ENCODE measurements around the gene CDK17.

Gene CDK17

GRCh38 chr12:96444399-96444798, 44.2 kb upstream of the CDK17 start:
- TF ChIP-seq TAF1 (IDR thresholded peaks at IDR 0.05; ENCODE audit: borderline replicate concordance, insufficient read depth, low read length) (no peak), POLR2AphosphoS5 (IDR thresholded peaks at IDR 0.05; ENCODE audit: low read depth, low read length) (no peak), SIN3A (IDR thresholded peaks at IDR 0.05; ENCODE audit: borderline replicate concordance, insufficient read depth, low read length) (no peak), FOXP2 (optimal IDR thresholded peaks at IDR 0.05; ENCODE audit: borderline replicate concordance, extremely low read depth, extremely low read length, insufficient read depth) (no peak), REST (IDR thresholded peaks at IDR 0.05; ENCODE audit: insufficient read depth in 1 of 2, low read depth in 2 of 2, low read length in 2 of 2) (no peak)

GRCh38 chr12:96442906-96443305, 42.7 kb upstream of the CDK17 start:
- TF ChIP-seq SIN3A (IDR thresholded peaks at IDR 0.05; ENCODE audit: borderline replicate concordance, insufficient read depth, low read length) (no peak), FOXP2 (optimal IDR thresholded peaks at IDR 0.05; ENCODE audit: borderline replicate concordance, extremely low read depth, extremely low read length, insufficient read depth) (no peak), TAF1 (IDR thresholded peaks at IDR 0.05; ENCODE audit: borderline replicate concordance, insufficient read depth, low read length) (no peak), POLR2AphosphoS5 (IDR thresholded peaks at IDR 0.05; ENCODE audit: low read depth, low read length) (no peak), REST (IDR thresholded peaks at IDR 0.05; ENCODE audit: insufficient read depth in 1 of 2, low read depth in 2 of 2, low read length in 2 of 2) (no peak)

- TF ChIP-seq POLR2AphosphoS5 (IDR thresholded peaks at IDR 0.05; ENCODE audit: low read depth, low read length) (no peak), REST (IDR thresholded peaks at IDR 0.05; ENCODE audit: insufficient read depth in 1 of 2, low read depth in 2 of 2, low read length in 2 of 2) (no peak), SIN3A (IDR thresholded peaks at IDR 0.05; ENCODE audit: borderline replicate concordance, insufficient read depth, low read length) (no peak), FOXP2 (optimal IDR thresholded peaks at IDR 0.05; ENCODE audit: borderline replicate concordance, extremely low read depth, extremely low read length, insufficient read depth) (no peak), TAF1 (IDR thresholded peaks at IDR 0.05; ENCODE audit: borderline replicate concordance, insufficient read depth, low read length) (no peak)
Observed at GRCh38 chr12:96441816-96442215, 41.6 kb upstream of the CDK17 start.

GRCh38 chr12:96438330-96438729, 38.1 kb upstream of the CDK17 start:
- TF ChIP-seq POLR2AphosphoS5 (IDR thresholded peaks at IDR 0.05; ENCODE audit: low read depth, low read length) (no peak), FOXP2 (optimal IDR thresholded peaks at IDR 0.05; ENCODE audit: borderline replicate concordance, extremely low read depth, extremely low read length, insufficient read depth) (no peak), TAF1 (IDR thresholded peaks at IDR 0.05; ENCODE audit: borderline replicate concordance, insufficient read depth, low read length) (no peak), SIN3A (IDR thresholded peaks at IDR 0.05; ENCODE audit: borderline replicate concordance, insufficient read depth, low read length) (no peak), REST (IDR thresholded peaks at IDR 0.05; ENCODE audit: insufficient read depth in 1 of 2, low read depth in 2 of 2, low read length in 2 of 2) (no peak)

GRCh38 chr12:96437171-96437445, 36.9 kb upstream of the CDK17 start:
- no peak for TF ChIP-seq SIN3A (IDR thresholded peaks at IDR 0.05; ENCODE audit: borderline replicate concordance, insufficient read depth, low read length)
- no peak for TF ChIP-seq REST (IDR thresholded peaks at IDR 0.05; ENCODE audit: insufficient read depth in 1 of 2, low read depth in 2 of 2, low read length in 2 of 2)
